Right cardiac atrium (tissue), 5 donors: ENCODE measurements around the gene FBXO24. TPM values are rescaled to one million over a fixed set of nuclear protein-coding genes. Genes with fewer than 3 reads are reported as not detected.
A peak's percentile ranks its signal among the peaks of the same experiment; 100 is the strongest.
"Not testable (repeated sequence)": the region's sequence is repeated elsewhere in the genome, so short reads cannot be mapped to it uniquely, and the experiment has no call there.

ENCODE experiments used
- ATAC-seq, 2 donors: fragments of 200-7000 bp; cut with Tn5 transposase; one replicate each; pipeline versions ENCODE4 v1.8.0 to v1.9.1; 2020; ENCODE audit warnings: moderate library complexity in 2 of 2, mild to moderate bottlenecking in 1 of 2
- DNase-seq, 3 donors: peaks; one replicate each; pipeline ENCODE4 v3.0.0-alpha.2; 2020
- H3K27ac ChIP-seq: one replicate; pipeline ENCODE4 v1.5.1; 2013; ENCODE audit warnings: mild to moderate bottlenecking, low read length, control low read depth, moderate library complexity
- H3K27me3 ChIP-seq: one replicate; pipeline ENCODE4 v1.6.1; 2013; ENCODE audit not compliant: control insufficient read depth, insufficient read depth
- H3K4me1 ChIP-seq: one replicate; pipeline ENCODE4 v1.6.1; 2013; ENCODE audit warnings: low read length; ENCODE audit not compliant: control insufficient read depth, insufficient read depth
- H3K4me3 ChIP-seq: one replicate; pipeline ENCODE4 v1.5.1; 2013; ENCODE audit warnings: low read length, control low read depth
- H3K9me3 ChIP-seq: one replicate; pipeline ENCODE4 v1.6.1; 2013; ENCODE audit warnings: low read length; ENCODE audit not compliant: control insufficient read depth
- WGBS: extraction: QIAGEN DNeasy Blood & Tissue Kit; methylation state at CpG from one replicate; pipeline ENCODE4 v1.1.7; 2013; 5-methylcytosine and 5-hydroxymethylcytosine counted together
- intact Hi-C, 4 donors: fragments of 100-400 bp; cut with DNase I; formaldehyde crosslinking; loops; one replicate each; pipeline versions ENCODE4 v1.11.0 to v1.14.0; 2022 to 2023
- polyA plus RNA-seq: library from polyadenylated mRNA; stranded (reverse); fragments of 200-250 nt; gene quantifications from one replicate; pipeline ENCODE4 v1.2.3, GENCODE V29; 2013
- total RNA-seq, 4 donors: library from RNA; stranded (reverse); fragmentation: NEBNext Ultra II Directional; extraction: Animal tissue kit (Norgen Biotek cat#: 25700); gene quantifications; one replicate each; pipeline ENCODE4 v1.2.1, GENCODE V29; 2021
- donor health status: healthy with polysubstance abuse.
- donor health status: DM: no; HTN: yes; CAD: no.
- donor health status: DM: no; HTN: no; CAD: no.
- donor health status: DM: no; HTN: yes; CAD: no; lungs with severe emphysema.
- donor health status: DM: yes; HTN: yes; CAD: no.

FBXO24 gene
- total and polyA plus RNA-seq, 5 donors = 0.27 to 1.0 (median 0.75) TPM; not detected in 1

- H3K27ac ChIP-seq = no peak overlapping the region
- H3K4me1 ChIP-seq = no peaks in the 10 kb centered on the region
- H3K27me3 ChIP-seq = no peaks in the 10 kb centered on the region
- intact Hi-C loops = loop anchor here (5.0 to 10.0 kb wide), 3 partner anchors 94 to 131 kb away; partner anchors contain the start of gene GIGYF1 (in 2 of the 4)
- ATAC-seq = no peak
- WGBS = 92% methylated on average over 12 of the region's 12 CpGs
- no peaks in the 10 kb centered on the region for H3K9me3 ChIP-seq
- H3K4me3 ChIP-seq = no peak overlapping the region
- no peak for DNase-seq
These were observed 24.5 kb upstream of the FBXO24 start for GRCh38 chr7:100561491-100562194.

DNA sequence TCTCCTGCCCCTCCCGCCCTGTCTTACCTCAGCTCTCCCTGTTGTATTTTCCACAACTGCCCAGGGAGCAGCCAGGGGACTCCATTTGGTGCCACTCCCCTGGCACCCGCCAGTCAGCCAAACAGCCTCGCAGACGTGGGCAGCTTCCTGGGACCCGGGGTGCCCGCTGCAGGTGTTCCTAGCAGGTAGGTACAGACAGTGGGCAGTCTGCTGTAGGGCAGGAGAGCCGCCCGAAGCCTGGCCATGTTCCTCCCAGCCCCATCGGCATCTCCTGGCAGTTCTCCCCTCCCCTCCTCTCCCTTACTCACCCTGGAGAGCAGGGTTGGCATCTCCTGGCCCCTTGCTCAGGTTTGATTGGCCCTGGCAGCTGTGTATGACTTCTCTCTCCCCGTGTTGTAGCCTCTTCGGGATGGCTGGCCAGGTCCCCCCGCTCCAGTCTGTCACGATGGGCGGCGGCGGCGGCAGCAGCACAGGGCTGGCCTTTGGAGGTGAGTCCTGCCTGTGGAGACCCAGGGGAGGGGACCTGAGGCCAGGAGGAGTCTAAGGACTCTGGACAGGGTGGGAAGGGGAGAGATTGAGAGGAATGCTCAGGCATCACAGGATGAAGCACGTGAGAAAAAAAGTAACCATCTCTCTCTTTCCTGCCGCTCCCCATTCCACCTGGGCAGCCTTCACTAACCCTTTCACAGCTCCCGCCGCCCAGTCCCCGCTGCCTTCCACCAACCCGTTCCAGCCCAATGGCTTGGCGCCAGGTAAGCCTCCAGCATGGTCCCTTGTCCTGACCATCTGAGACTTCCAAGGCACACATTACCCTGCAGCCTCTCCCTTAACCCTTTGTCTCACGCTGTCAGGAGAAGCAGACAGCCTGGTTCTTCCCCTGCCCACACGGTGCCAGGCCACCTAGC lies 23.7 kb upstream of the FBXO24 start:
- H3K4me3 ChIP-seq = no peak overlapping the region
- H3K27ac ChIP-seq = no peak overlapping the region
- DNase-seq = no peak
- no peaks in the 10 kb centered on the region for H3K9me3 ChIP-seq
- 89% methylated on average over 26 of the region's 26 CpGs for WGBS
- ATAC-seq = no peak
- no peaks in the 10 kb centered on the region for H3K4me1 ChIP-seq
- intact Hi-C loops = loop anchor here (5.0 to 10.0 kb wide), 3 partner anchors 95 to 130 kb away; partner anchors contain the start of gene GIGYF1 (in 2 of the 4)
- no peaks in the 10 kb centered on the region for H3K27me3 ChIP-seq

GRCh38 chr7:100563100-100563564 lies 23.0 kb upstream of the FBXO24 start:
- intact Hi-C loops = loop anchor here (5.0 to 10.0 kb wide), 3 partner anchors 96 to 129 kb away; partner anchors contain the start of gene GIGYF1 (in 2 of the 4)
- DNase-seq = no peak
- ATAC-seq = no peak
- no peaks in the 10 kb centered on the region for H3K4me1 ChIP-seq
- 92% methylated on average over 8 of the region's 8 CpGs for WGBS
- no peaks in the 10 kb centered on the region for H3K27me3 ChIP-seq
- H3K27ac ChIP-seq = no peak overlapping the region
- H3K9me3 ChIP-seq = no peaks in the 10 kb centered on the region
- no peak overlapping the region for H3K4me3 ChIP-seq

- peak; percentile 45 to 68 for ATAC-seq
- Histone ChIP-seq H3K4me3 (no peak overlapping the region), H3K4me1 (no peaks in the 10 kb centered on the region), H3K27me3 (no peaks in the 10 kb centered on the region), H3K9me3 (no peaks in the 10 kb centered on the region), H3K27ac (no peak overlapping the region)
- intact Hi-C loops = loop anchor here (5.0 to 10.0 kb wide), 3 partner anchors 97 to 128 kb away; partner anchors contain the start of gene GIGYF1 (in 2 of the 4)
- 34% methylated on average over 12 of the region's 12 CpGs for WGBS
- peak; percentile 80 to 93 (median 91) for DNase-seq
These were observed 22.2 kb upstream of the FBXO24 start for GRCh38 chr7:100563809-100564400.

DNA sequence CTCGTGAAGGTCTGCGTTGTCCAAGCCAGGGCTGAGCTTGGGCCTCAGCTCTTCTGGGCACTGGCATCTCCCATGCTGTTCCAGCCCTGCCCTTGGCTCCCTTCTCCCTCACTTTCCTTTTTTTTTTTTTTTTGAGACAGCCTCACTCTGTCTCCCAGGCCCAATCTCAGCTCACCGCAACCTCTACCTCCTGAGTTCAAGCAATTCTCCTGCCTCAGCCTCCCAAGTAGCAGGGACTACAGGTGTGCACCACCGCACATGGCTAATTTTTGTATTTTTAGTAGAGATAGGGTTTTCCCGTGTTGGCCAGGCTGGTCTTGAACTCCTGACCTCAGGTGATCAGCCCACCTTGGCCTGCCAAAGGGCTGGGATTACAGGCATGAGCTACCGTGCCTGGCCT lies 21.7 kb upstream of the FBXO24 start:
- not testable (repeated sequence) for H3K27me3 ChIP-seq, H3K27ac ChIP-seq, H3K4me3 ChIP-seq, H3K4me1 ChIP-seq, ATAC-seq, H3K9me3 ChIP-seq, DNase-seq
- intact Hi-C loops = loop anchor here (5.0 to 10.0 kb wide), 3 partner anchors 97 to 128 kb away; partner anchors contain the start of gene GIGYF1 (in 2 of the 4)
- 85% methylated on average over 6 of the region's 6 CpGs for WGBS

DNA sequence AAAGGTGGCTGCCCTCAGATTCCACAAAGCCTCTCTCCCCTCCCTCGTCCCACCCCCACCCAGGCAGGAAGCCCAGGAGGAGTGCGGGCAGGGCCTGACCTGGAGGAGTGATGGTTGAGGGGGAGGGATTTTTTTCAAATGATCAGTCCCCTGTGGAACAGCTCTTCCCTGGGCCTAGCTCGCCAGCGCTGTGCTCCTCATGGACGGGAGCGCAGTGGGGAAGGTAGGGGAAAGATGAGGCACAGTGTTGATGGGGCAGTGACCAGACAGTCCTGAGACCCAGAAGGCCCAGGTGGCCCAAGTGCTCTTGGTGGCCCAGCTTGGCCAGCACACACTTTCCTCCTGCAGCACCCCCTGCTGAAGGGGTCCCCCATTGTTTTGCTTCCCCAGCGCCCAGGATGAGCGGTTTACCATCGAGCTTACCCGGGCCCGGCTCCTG lies 21.0 kb upstream of the FBXO24 start:
- intact Hi-C loops = loop anchor here in 1 of 4 donors (10.0 kb wide), 1 partner anchor 120 kb away; no protein-coding TSS in a partner anchor
- peaks cover 2% of the 10 kb centered on the region for H3K4me1 ChIP-seq
- WGBS = 93% methylated on average over 11 of the region's 11 CpGs

DNA sequence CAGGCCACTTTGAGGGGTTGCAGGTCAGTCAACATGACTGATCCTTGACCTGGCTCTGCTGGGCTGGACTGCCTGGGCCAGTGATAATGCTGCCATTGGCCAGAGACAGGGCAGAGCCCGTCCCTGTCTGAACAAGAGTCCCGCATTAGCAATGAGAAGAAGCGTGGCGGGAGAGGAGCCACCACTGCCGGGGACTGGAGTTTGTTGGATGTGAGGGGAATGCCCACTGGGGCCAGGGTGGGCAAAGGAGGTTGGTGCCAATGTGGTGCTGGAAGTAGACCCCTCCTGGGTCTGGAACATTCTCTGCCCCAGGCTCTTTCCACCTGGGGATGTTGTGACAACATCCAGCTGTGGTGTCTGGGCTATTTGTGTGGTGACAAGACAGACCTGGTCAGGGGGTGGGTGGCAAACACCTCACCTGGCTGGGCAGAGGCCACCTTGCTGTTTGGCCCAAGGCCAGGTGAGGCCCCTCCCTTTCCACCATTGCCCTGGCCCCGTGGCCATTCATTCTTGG lies 20.1 kb upstream of the FBXO24 start:
- Histone ChIP-seq H3K27ac (no peak overlapping the region), H3K27me3 (no peaks in the 10 kb centered on the region), H3K9me3 (no peaks in the 10 kb centered on the region), H3K4me1 (peaks cover 2% of the 10 kb centered on the region), H3K4me3 (no peak overlapping the region)
- 91% methylated on average over 6 of the region's 6 CpGs for WGBS
- ATAC-seq (no peak), DNase-seq (peak in 1 of 3 donors; percentile 49)
- intact Hi-C loops = loop anchor here in 1 of 4 donors (10.0 kb wide), 1 partner anchor 119 kb away; no protein-coding TSS in a partner anchor

More for the DNA sequence above, 21.0 kb upstream of the FBXO24 start:
- Histone ChIP-seq H3K4me3 (no peak overlapping the region), H3K9me3 (no peaks in the 10 kb centered on the region), H3K27me3 (no peaks in the 10 kb centered on the region), H3K27ac (no peak overlapping the region)
- DNase-seq (peak in 1 of 3 donors; percentile 38), ATAC-seq (no peak)

DNA sequence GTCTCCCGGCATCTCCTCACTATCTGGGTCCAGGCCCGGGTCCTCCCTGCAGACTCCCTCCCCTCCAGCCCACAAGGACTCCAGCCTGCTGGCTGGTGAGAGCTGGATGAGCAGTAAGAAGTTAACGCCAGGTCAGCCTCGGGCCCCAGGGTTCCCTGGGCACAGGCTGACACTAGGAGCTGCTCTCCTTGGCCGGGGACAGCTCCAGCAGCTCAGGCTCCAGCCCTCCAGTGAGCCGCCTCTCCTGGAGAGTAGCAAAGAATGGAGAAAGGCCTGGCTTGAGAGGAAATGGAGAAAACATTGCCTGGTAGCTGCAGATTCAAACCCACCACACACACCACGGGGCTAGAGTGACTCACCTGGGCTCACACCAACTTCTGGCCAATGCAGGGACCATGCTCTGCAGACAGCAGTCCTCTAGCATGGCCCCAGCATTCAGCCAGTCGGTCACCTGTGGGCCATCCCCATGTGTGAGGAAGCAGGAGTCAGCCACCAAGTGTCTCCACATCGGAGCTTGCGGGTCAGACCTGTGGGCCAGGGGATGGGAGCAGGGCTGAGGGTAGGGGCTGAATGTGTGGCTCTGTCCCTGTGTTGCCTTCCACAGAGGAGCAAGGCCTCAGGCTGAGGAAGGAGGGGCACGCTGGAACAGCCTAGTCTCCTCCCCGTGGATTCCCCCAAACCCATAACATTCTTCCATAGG lies 18.9 kb upstream of the FBXO24 start:
- DNase-seq (peak in 1 of 3 donors; percentile 44), ATAC-seq (no peak)
- no peaks in the 10 kb centered on the region for H3K9me3 ChIP-seq
- no peaks in the 10 kb centered on the region for H3K27me3 ChIP-seq
- no peak overlapping the region for H3K4me3 ChIP-seq
- WGBS = 67% methylated on average over 12 of the region's 12 CpGs
- H3K4me1 ChIP-seq = peaks cover 2% of the 10 kb centered on the region
- no peak overlapping the region for H3K27ac ChIP-seq
- intact Hi-C loops = loop anchor here in 1 of 4 donors (10.0 kb wide), 1 partner anchor 118 kb away; no protein-coding TSS in a partner anchor

DNA sequence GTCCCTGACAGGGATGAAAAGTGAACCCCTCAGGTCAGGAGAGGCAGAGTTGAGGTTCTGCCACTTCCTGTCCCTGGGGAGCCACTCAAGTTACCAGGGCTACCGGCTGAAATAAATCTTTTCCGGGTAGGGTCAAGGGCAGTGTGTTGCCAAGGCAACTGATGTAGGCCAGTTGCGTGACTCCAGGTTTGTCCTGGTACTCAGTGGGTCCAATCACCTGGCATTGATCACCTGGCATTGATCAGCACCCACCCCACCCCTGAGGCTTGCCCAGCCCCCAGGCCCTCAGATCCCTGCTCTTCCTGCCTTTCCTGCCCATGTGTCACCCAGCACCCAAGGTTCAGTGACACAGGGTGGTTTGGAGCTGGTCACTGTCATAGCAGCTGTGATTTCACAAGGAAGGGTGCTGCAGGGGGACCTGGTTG lies 18.4 kb upstream of the FBXO24 start:
- DNase-seq = no peak
- peaks cover 2% of the 10 kb centered on the region for H3K4me1 ChIP-seq
- no peak overlapping the region for H3K27ac ChIP-seq

More for the DNA sequence above, 18.4 kb upstream of the FBXO24 start:
- intact Hi-C loops = loop anchor here in 1 of 4 donors (10.0 kb wide), 1 partner anchor 117 kb away; no protein-coding TSS in a partner anchor
- Histone ChIP-seq H3K27me3 (no peaks in the 10 kb centered on the region), H3K4me3 (no peak overlapping the region), H3K9me3 (no peaks in the 10 kb centered on the region)
- ATAC-seq = no peak
- 50% methylated on average over 3 of the region's 3 CpGs for WGBS
